HL-60 (cell line): ENCODE results near the gene CHCHD6.

Experiments
- CTCF ChIP-seq: IDR thresholded peaks from one replicate; pipeline ENCODE4 v1.5.1; 2011; ENCODE audit warnings: low read length, control low read depth, inconsistent platforms; ENCODE audit not compliant: insufficient read depth
- GABPA ChIP-seq: IDR thresholded peaks from 2 replicates; pipeline ENCODE4 v1.6.1; 2012; ENCODE audit warnings: low read depth
- POLR2AphosphoS5 ChIP-seq: IDR thresholded peaks from 2 replicates; pipeline ENCODE4 v1.6.1; 2012; ENCODE audit warnings: low read depth

- TF ChIP-seq POLR2AphosphoS5 (no peak), CTCF (no peak), GABPA (no peak)
Observed at GRCh38 chr3:126743781-126744180, 39.7 kb downstream of the CHCHD6 start.
